K562 treated with DMSO at 1 percent for 48 hours (cell line): ENCODE results near the gene ACOT2. TPM values are rescaled to one million over a fixed set of nuclear protein-coding genes. Genes with fewer than 3 reads are reported as not detected.

ENCODE experiments used
- total RNA-seq: library from RNA; unstranded; fragments of 300-600 nt; gene quantifications from 2 replicates; pipeline ENCODE4 v1.2.3, GENCODE V29; 2022; ENCODE audit warnings: low replicate concordance; ENCODE audit errors: extremely low read depth

The ACOT2 gene, protein sequence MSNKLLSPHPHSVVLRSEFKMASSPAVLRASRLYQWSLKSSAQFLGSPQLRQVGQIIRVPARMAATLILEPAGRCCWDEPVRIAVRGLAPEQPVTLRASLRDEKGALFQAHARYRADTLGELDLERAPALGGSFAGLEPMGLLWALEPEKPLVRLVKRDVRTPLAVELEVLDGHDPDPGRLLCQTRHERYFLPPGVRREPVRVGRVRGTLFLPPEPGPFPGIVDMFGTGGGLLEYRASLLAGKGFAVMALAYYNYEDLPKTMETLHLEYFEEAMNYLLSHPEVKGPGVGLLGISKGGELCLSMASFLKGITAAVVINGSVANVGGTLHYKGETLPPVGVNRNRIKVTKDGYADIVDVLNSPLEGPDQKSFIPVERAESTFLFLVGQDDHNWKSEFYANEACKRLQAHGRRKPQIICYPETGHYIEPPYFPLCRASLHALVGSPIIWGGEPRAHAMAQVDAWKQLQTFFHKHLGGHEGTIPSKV
- not detected in 2 replicates for total RNA-seq

DNA sequence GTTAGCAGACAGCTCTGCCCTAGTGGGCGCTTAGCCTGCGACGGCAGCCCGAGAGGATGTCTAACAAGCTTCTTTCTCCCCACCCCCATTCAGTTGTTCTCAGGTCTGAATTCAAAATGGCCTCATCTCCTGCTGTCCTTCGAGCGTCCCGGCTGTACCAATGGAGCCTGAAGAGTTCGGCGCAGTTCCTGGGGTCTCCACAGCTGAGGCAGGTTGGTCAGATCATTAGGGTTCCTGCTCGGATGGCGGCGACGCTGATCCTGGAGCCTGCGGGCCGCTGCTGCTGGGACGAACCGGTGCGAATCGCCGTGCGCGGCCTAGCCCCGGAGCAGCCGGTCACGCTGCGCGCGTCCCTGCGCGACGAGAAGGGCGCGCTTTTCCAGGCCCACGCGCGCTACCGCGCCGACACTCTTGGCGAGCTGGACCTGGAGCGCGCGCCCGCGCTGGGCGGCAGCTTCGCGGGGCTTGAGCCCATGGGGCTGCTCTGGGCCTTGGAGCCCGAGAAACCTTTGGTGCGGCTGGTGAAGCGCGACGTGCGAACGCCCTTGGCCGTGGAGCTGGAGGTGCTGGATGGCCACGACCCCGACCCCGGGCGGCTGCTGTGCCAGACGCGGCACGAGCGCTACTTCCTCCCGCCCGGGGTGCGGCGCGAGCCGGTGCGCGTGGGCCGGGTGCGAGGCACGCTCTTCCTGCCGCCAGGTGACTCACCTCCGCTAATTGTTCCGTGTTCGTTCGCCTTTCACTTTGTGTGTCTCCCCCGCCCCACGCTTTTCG, at the start of gene ACOT2:
TSS of gene ACOT2 (plus strand) at position 29 of the 774 bp plus-strand sequence. CDS start at position 57, 28 bp downstream.

DNA sequence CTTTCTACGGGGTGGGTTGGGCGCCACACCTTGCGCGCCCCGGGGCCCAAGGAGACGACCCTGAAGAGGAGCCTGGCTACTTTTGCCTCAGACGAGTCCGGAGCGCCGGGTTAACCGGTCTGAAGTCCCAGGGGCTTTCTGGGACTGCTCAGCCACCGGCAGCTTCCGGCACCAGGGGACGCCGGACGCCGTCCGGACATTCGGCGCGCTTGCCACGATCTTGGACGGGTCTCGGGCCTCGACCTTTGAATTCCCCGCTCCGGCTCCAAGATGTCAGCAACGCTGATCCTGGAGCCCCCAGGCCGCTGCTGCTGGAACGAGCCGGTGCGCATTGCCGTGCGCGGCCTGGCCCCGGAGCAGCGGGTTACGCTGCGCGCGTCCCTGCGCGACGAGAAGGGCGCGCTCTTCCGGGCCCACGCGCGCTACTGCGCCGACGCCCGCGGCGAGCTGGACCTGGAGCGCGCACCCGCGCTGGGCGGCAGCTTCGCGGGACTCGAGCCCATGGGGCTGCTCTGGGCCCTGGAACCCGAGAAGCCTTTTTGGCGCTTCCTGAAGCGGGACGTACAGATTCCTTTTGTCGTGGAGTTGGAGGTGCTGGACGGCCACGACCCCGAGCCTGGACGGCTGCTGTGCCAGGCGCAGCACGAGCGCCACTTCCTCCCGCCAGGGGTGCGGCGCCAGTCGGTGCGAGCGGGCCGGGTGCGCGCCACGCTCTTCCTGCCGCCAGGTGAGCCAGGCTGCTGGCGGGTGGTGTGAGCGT, 22.9 kb downstream of the ACOT2 start, which contains the start of gene ACOT4:
TSS of gene ACOT4 (plus strand) at position 184 of the 760 bp plus-strand sequence. CDS start at position 271, 87 bp downstream.

DNA sequence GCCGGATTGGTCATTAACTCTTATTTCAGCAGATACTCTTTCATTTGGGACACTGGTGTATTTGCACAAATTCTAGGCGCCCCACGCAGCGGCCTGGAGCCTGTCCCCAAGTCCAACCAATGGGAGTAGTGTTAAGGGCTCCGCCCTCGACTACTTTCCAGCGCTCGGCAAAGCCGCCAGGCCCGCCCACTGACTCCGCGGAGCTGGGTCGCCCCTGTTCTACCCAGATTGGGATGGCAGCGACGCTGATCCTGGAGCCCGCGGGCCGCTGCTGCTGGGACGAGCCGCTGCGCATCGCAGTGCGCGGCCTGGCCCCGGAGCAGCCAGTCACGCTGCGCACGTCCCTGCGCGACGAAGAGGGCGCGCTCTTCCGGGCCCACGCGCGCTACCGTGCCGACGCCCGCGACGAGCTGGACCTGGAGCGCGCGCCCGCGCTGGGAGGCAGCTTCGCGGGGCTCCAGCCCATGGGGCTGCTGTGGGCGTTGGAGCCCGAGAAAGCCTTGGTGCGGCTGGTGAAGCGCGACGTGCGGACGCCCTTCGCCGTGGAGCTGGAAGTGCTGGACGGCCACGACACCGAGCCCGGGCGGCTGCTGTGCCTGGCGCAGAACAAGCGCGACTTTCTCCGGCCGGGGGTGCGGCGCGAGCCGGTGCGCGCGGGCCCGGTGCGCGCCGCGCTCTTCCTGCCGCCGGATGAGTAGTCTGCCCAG, 43.5 kb downstream of the ACOT2 start, which contains the start of gene ACOT6:
TSS of gene ACOT6 (plus strand) at position 179 of the 707 bp plus-strand sequence. CDS start at position 234, 55 bp downstream.

Other genes starting within 250 kb of the ACOT2 start
- not detected in 2 replicates for gene NUMB, start 110.7 kb upstream of the ACOT2 start, total RNA-seq
- not detected in 2 replicates for gene RIOX1, start 78.3 kb upstream of the ACOT2 start, total RNA-seq
- gene ACOT1, start 32.1 kb upstream of the ACOT2 start, total RNA-seq, result not detected in 2 replicates
- gene HEATR4, start 10.3 kb upstream of the ACOT2 start, total RNA-seq, result not detected in 2 replicates
- gene ACOT4, start 22.7 kb downstream of the ACOT2 start, total RNA-seq, result not detected in 2 replicates
- gene ACOT6, start 43.3 kb downstream of the ACOT2 start, total RNA-seq, result not detected in 2 replicates
- not detected in 2 replicates for gene DNAL1, start 75.8 kb downstream of the ACOT2 start, total RNA-seq
- not detected in 2 replicates for gene PNMA1, start 145.2 kb downstream of the ACOT2 start, total RNA-seq